Tibial artery (tissue), 4 donors: ENCODE results near the gene GALNTL6.

Experiments
- DNase-seq, 2 donors: peaks; one replicate each; pipeline ENCODE4 v3.0.0-alpha.2; 2019
- H3K27ac ChIP-seq, 2 donors: fragments of 200-600 bp; sonication (generic) in 1 of 2; 1 replicate in 1 of 2; 2 replicates in 1 of 2; pipeline ENCODE4 v1.5.1; 2018 to 2019; ENCODE audit warnings: mild to moderate bottlenecking in 1 of 2
- H3K27me3 ChIP-seq, 2 donors: fragments of 200-600 bp; sonication (generic) in 1 of 2; one replicate each; pipeline versions ENCODE4 v1.5.1 to v1.6.0; 2016 to 2019
- H3K36me3 ChIP-seq, 3 donors: fragments of 200-600 bp; sonication (generic) in 2 of 3; one replicate each; pipeline ENCODE4 v1.5.1; 2016 to 2019; ENCODE audit warnings: mild to moderate bottlenecking in 2 of 3
- H3K4me1 ChIP-seq, 4 donors: fragments of 200-600 bp; sonication (generic) in 2 of 4; 1 replicate in 3 of 4; 2 replicates in 1 of 4; pipeline ENCODE4 v1.5.1; 2016 to 2019
- H3K4me3 ChIP-seq, 2 donors: fragments of 200-600 bp; sonication (generic) in 1 of 2; 1 replicate in 1 of 2; 2 replicates in 1 of 2; pipeline ENCODE4 v1.5.1; 2018 to 2019; ENCODE audit warnings: mild to moderate bottlenecking in 2 of 2
- H3K9me3 ChIP-seq, 3 donors: fragments of 200-600 bp; sonication (generic) in 1 of 3; one replicate each; pipeline ENCODE4 v1.5.1; 2016 to 2019
- CTCF ChIP-seq, 2 experiments: fragments of 200-600 bp in 1 of 2; fragments of 450-650 bp in 1 of 2; IDR thresholded peaks; one replicate each; pipeline ENCODE4 v1.5.1; 2017 to 2019; ENCODE audit warnings: antibody characterized with exemption in 2 of 2, mild to moderate bottlenecking in 1 of 2, moderate library complexity in 1 of 2
- intact Hi-C: fragments of 100-400 bp; cut with DNase I; formaldehyde crosslinking; loops from one replicate; pipeline ENCODE4 v1.15.0; 2023; ENCODE audit warnings: low total_unique reads

GALNTL6 gene

DNA sequence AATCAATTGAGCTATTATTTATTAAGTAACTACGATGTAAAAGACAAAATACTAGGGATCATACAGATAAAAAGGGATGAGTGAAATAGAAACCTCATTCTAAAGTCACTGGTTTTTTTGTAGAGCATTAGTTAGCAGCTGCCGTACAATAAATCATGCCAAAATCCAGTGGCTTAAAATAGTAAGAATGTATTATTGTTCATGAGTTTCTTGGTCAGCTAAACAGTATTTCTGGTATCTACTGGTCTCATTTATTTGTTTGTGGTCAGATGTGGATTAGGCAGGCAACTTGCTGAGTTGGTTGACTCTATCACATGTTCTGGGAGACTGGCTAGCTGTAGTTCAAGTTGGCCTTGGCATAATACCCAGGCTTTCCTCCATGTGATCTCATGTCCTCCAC, 667.3 kb downstream of the GALNTL6 start:
- intact Hi-C loops, result no loop called here
- H3K4me1 ChIP-seq, result no peaks in the 10 kb centered on the region
- no peak for DNase-seq
- H3K27ac ChIP-seq, result no peak overlapping the region
- no peak overlapping the region for H3K4me3 ChIP-seq
- no peak for TF ChIP-seq CTCF (IDR thresholded peaks at IDR 0.05)
- H3K9me3 ChIP-seq, result peaks cover 0 to 6% (median 0%) of the 10 kb centered on the region in 3 donors
- no peaks in the 10 kb centered on the region for H3K36me3 ChIP-seq
- H3K27me3 ChIP-seq, result no peaks in the 10 kb centered on the region

DNA sequence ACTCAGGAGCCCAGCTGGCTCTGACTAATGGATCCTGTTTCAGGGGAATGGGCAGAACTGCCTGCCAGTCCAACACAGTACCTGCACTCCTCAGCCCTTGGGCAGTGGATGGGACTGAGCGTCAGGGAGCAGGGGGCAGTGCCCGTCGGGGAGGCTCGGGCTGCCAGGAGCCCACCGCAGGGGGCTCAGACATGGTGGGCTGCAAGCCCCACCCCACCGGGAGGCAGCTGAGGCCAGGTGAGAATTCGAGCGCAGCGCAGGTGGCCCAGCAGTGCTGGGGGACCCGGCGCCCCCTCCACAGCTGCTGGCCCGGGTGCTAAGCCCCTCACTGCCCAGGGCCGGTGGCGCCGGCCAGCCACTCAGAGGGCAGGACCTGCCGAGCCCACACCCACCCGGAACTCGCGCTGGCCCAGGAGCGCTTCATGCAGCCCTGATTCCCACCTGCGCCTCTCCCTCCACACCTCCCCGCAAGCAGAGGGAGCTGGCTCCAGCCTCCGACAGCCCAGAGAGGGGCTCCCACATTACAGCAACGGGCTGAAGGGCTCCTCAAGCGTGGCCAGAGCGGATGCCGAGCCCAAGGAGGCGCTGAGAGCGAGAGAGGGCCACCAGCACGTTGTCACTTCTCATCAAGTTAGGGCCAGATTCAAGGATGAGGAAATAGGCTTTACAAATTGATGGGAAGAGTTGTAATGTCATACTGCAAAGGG, 668.8 kb downstream of the GALNTL6 start:
- Histone ChIP-seq H3K27me3 (no peaks in the 10 kb centered on the region), H3K36me3 (no peaks in the 10 kb centered on the region), H3K9me3 (peaks cover 0 to 6% (median 0%) of the 10 kb centered on the region in 3 donors), H3K4me1 (no peaks in the 10 kb centered on the region), H3K27ac (no peak overlapping the region), H3K4me3 (no peak overlapping the region)
- TF ChIP-seq CTCF (IDR thresholded peaks at IDR 0.05), result no peak
- no peak for DNase-seq
- intact Hi-C loops, result no loop called here

DNA sequence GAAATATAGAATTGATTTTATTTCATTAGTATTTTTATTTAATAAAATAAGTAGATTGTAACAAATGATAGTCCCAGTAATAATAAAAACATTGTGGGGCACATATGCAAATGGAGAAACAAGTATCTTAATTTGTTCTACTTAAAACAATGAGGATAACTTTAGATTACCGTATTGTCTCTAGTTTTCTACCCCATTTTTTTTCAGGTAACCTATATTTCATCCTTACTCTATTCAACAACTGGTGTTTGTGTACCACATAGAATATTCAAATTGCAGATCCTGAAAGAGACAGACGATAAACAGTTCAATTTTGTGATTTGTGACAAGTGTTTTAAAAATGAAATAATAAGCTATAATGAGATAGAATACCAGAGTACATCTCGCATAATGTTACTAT, 671.8 kb downstream of the GALNTL6 start:
- H3K4me1 ChIP-seq, result no peaks in the 10 kb centered on the region

GRCh38 chr4:172486531-172486930, 673.3 kb downstream of the GALNTL6 start:
- Histone ChIP-seq H3K4me1 (no peaks in the 10 kb centered on the region), H3K27ac (no peak overlapping the region), H3K4me3 (no peak overlapping the region), H3K9me3 (peaks cover 0 to 6% (median 0%) of the 10 kb centered on the region in 3 donors), H3K27me3 (no peaks in the 10 kb centered on the region), H3K36me3 (no peaks in the 10 kb centered on the region)
- no peak for TF ChIP-seq CTCF (IDR thresholded peaks at IDR 0.05)
- DNase-seq, result no peak
- intact Hi-C loops, result no loop called here

More for the DNA sequence above, 671.8 kb downstream of the GALNTL6 start:
- Histone ChIP-seq H3K9me3 (peaks cover 0 to 6% (median 0%) of the 10 kb centered on the region in 3 donors), H3K4me3 (no peak overlapping the region), H3K27me3 (no peaks in the 10 kb centered on the region), H3K27ac (no peak overlapping the region), H3K36me3 (no peaks in the 10 kb centered on the region)
- intact Hi-C loops, result no loop called here
- no peak for DNase-seq
- no peak for TF ChIP-seq CTCF (IDR thresholded peaks at IDR 0.05)

GRCh38 chr4:172489861-172490260, 676.7 kb downstream of the GALNTL6 start:
- intact Hi-C loops, result no loop called here
- H3K27ac ChIP-seq, result no peak overlapping the region
- DNase-seq, result no peak
- no peaks in the 10 kb centered on the region for H3K27me3 ChIP-seq
- no peak for TF ChIP-seq CTCF (IDR thresholded peaks at IDR 0.05)
- no peaks in the 10 kb centered on the region for H3K36me3 ChIP-seq
- H3K9me3 ChIP-seq, result no peaks in the 10 kb centered on the region
- H3K4me3 ChIP-seq, result no peak overlapping the region
- H3K4me1 ChIP-seq, result no peaks in the 10 kb centered on the region
